Measurements from ENCODE around the gene DLG4.
"Not testable (repeated sequence)": the region's sequence is repeated elsewhere in the genome, so short reads cannot be mapped to it uniquely, and the experiment has no call there.

The DLG4 gene

GRCh38 chr17:7248796-7249195 lies 29.2 kb upstream of the DLG4 start:
- no peak for DNase-seq

GRCh38 chr17:7246779-7247178 lies 27.1 kb upstream of the DLG4 start:
- DNase-seq = no peak

- DNase-seq = not testable (repeated sequence)
Observed at GRCh38 chr17:7243838-7244237, 24.2 kb upstream of the DLG4 start.

GRCh38 chr17:7243453-7243729 lies 23.8 kb upstream of the DLG4 start:
- no peak for DNase-seq

- peak; percentile 87 for DNase-seq
Observed at GRCh38 chr17:7242717-7243452, 23.2 kb upstream of the DLG4 start.

- DNase-seq = peak; percentile 71
Observed at GRCh38 chr17:7241783-7242716, 22.4 kb upstream of the DLG4 start, which contains the start of gene GABARAP. Gene GABARAP (minus strand): TSS chr17:7242449. CDS start chr17:7242330, 119 bp downstream.

- no peak for DNase-seq
Observed at GRCh38 chr17:7241090-7241733, 21.6 kb upstream of the DLG4 start.

GRCh38 chr17:7240375-7240774 lies 20.7 kb upstream of the DLG4 start:
- DNase-seq = no peak

GRCh38 chr17:7239091-7240027 lies 19.7 kb upstream of the DLG4 start, which contains the start of gene PHF23:
Gene PHF23 (minus strand): TSS chr17:7239457. CDS start chr17:7239279, 178 bp downstream.
- DNase-seq = peak; percentile 89

- DNase-seq = no peak
Observed at GRCh38 chr17:7238420-7239090, 18.9 kb upstream of the DLG4 start.

- peak; percentile 42 for DNase-seq
Observed at GRCh38 chr17:7237761-7238419, 18.3 kb upstream of the DLG4 start.

GRCh38 chr17:7237266-7237760 lies 17.7 kb upstream of the DLG4 start:
- no peak for DNase-seq

GRCh38 chr17:7236808-7237207 lies 17.2 kb upstream of the DLG4 start:
- no peak for DNase-seq

- DNase-seq = no peak
Observed at GRCh38 chr17:7235693-7236665, 16.3 kb upstream of the DLG4 start.

- DNase-seq = peak; percentile 61
Observed at GRCh38 chr17:7234083-7234951, 14.7 kb upstream of the DLG4 start, which contains the start of gene DVL2. Gene DVL2 (minus strand): TSS chr17:7234517. CDS start chr17:7234262, 255 bp downstream.

GRCh38 chr17:7233701-7234082 lies 14.1 kb upstream of the DLG4 start:
- DNase-seq = no peak

GRCh38 chr17:7232114-7232513 lies 12.5 kb upstream of the DLG4 start:
- no peak for DNase-seq

GRCh38 chr17:7229504-7229903 lies 9.9 kb upstream of the DLG4 start:
- no peak for DNase-seq

- no peak for DNase-seq
Observed at GRCh38 chr17:7228920-7229319, 9.3 kb upstream of the DLG4 start.

Measured in COR-L47 (cell line).